H9 (cell line): ENCODE measurements around the gene MICAL2. TPM values are rescaled to one million over a fixed set of nuclear protein-coding genes. Genes with fewer than 3 reads are reported as not detected.

Experiments
- DNase-seq: peaks from one replicate; pipeline ENCODE4 v3.0.0-alpha.2; 2017
- H2AFZ ChIP-seq: one replicate; pipeline ENCODE4 v1.6.1; 2013; ENCODE audit warnings: mild to moderate bottlenecking, low read length, control low read depth, moderate library complexity
- H2AK5ac ChIP-seq: 2 replicates; pipeline ENCODE4 v1.6.1; 2013; ENCODE audit warnings: low read length, control low read depth, mixed read lengths; ENCODE audit not compliant: insufficient read length
- H2BK120ac ChIP-seq: one replicate; pipeline ENCODE4 v1.6.1; 2013; ENCODE audit warnings: low read depth, mild to moderate bottlenecking, low read length, control low read depth, inconsistent platforms; ENCODE audit not compliant: poor library complexity, severe bottlenecking
- H2BK12ac ChIP-seq: 2 replicates; pipeline ENCODE4 v1.6.1; 2013; ENCODE audit warnings: low read length, control low read depth, mixed read lengths, low read depth; ENCODE audit not compliant: insufficient read length
- H2BK15ac ChIP-seq: 2 replicates; pipeline ENCODE4 v1.6.1; 2013; ENCODE audit warnings: low read depth, low read length, control low read depth
- H2BK20ac ChIP-seq: one replicate; pipeline ENCODE4 v1.6.1; 2013; ENCODE audit warnings: low read depth, mild to moderate bottlenecking, low read length, control low read depth, inconsistent platforms; ENCODE audit not compliant: poor library complexity, severe bottlenecking
- H2BK5ac ChIP-seq: 2 replicates; pipeline ENCODE4 v1.6.1; 2013; ENCODE audit warnings: low read length, control low read depth, mixed read lengths; ENCODE audit not compliant: insufficient read length
- H3K14ac ChIP-seq: 2 replicates; pipeline ENCODE4 v1.6.1; 2013; ENCODE audit warnings: low read length, control low read depth; ENCODE audit not compliant: insufficient read depth
- H3K18ac ChIP-seq: 2 replicates; pipeline ENCODE4 v1.6.1; 2013; ENCODE audit warnings: low read depth, mild to moderate bottlenecking, mixed read lengths, low read length, control low read depth; ENCODE audit not compliant: insufficient read length
- H3K23ac ChIP-seq: 2 replicates; pipeline ENCODE4 v1.6.1; 2013; ENCODE audit warnings: low read length, control low read depth, mixed read lengths, low read depth; ENCODE audit not compliant: insufficient read length
- H3K23me2 ChIP-seq: 2 replicates; pipeline ENCODE4 v1.6.1; 2013; ENCODE audit warnings: low read depth, mild to moderate bottlenecking, mixed read lengths, low read length, control low read depth; ENCODE audit not compliant: insufficient read length, poor library complexity, severe bottlenecking
- H3K27ac ChIP-seq: 2 replicates; pipeline ENCODE4 v1.5.1; 2013; ENCODE audit warnings: low read length, control low read depth, mixed read lengths, low read depth; ENCODE audit not compliant: insufficient read length
- H3K27me3 ChIP-seq: 2 replicates; pipeline ENCODE4 v1.6.1; 2013; ENCODE audit warnings: low read length, control low read depth, inconsistent platforms; ENCODE audit not compliant: insufficient read depth
- H3K4ac ChIP-seq: 2 replicates; pipeline ENCODE4 v1.6.1; 2013; ENCODE audit warnings: low read depth, mild to moderate bottlenecking, control low read depth, inconsistent platforms, low read length, moderate library complexity
- H3K4me1 ChIP-seq: 2 replicates; pipeline ENCODE4 v1.6.1; 2013; ENCODE audit warnings: low read length, control low read depth, inconsistent platforms; ENCODE audit not compliant: insufficient read depth
- H3K4me2 ChIP-seq: 2 replicates; pipeline ENCODE4 v1.6.1; 2013; ENCODE audit warnings: low read length, control low read depth, mixed read lengths; ENCODE audit not compliant: insufficient read length, insufficient read depth
- H3K56ac ChIP-seq: 2 replicates; pipeline ENCODE4 v1.6.1; 2013; ENCODE audit warnings: low read depth, mild to moderate bottlenecking, mixed read lengths, low read length, control low read depth; ENCODE audit not compliant: insufficient read length
- H3K79me1 ChIP-seq: 2 replicates; pipeline ENCODE4 v1.6.1; 2013; ENCODE audit warnings: low read depth, mild to moderate bottlenecking, moderate library complexity, low read length, control low read depth, inconsistent platforms; ENCODE audit not compliant: insufficient read depth, poor library complexity, severe bottlenecking
- H3K79me2 ChIP-seq: 2 replicates; pipeline ENCODE4 v1.6.1; 2013; ENCODE audit warnings: low read length, control low read depth, inconsistent platforms; ENCODE audit not compliant: insufficient read depth
- H3K9ac ChIP-seq: 2 replicates; pipeline ENCODE4 v1.6.1; 2013; ENCODE audit warnings: low read length, control low read depth, mixed read lengths; ENCODE audit not compliant: insufficient read length; ENCODE audit errors: extremely low read depth
- H3K9me3 ChIP-seq: one replicate; pipeline ENCODE4 v1.6.1; 2013; ENCODE audit warnings: low read depth, low read length, inconsistent platforms; ENCODE audit not compliant: control insufficient read depth
- H3T11ph ChIP-seq: one replicate; pipeline ENCODE4 v1.6.1; 2013; ENCODE audit warnings: mild to moderate bottlenecking, low read length, control low read depth, inconsistent platforms
- H4K20me1 ChIP-seq: one replicate; pipeline ENCODE4 v1.6.1; 2013; ENCODE audit not compliant: control insufficient read depth, insufficient read length, insufficient read depth
- H4K5ac ChIP-seq: 2 replicates; pipeline ENCODE4 v1.6.1; 2013; ENCODE audit warnings: low read depth, mild to moderate bottlenecking, mixed read lengths, low read length, control low read depth; ENCODE audit not compliant: insufficient read length
- H4K8ac ChIP-seq: replicated peaks from 2 replicates; pipeline ENCODE4 v1.6.1; 2013; ENCODE audit warnings: low read length, control low read depth, mixed read lengths, low read depth; ENCODE audit not compliant: insufficient read length
- H4K91ac ChIP-seq: 2 replicates; pipeline ENCODE4 v1.6.1; 2013; ENCODE audit warnings: low read depth, mild to moderate bottlenecking, moderate library complexity, mixed read lengths, low read length, control low read depth; ENCODE audit not compliant: insufficient read length
- H3K27ac Mint-ChIP-seq, 3 experiments: 2 replicates in 2 of 3; 3 replicates in 1 of 3; pipeline ENCODE4 v1.8.0; 2020 to 2021; ENCODE audit warnings: mixed read lengths in 3 of 3, mild to moderate bottlenecking in 1 of 3, moderate library complexity in 1 of 3
- H3K27me3 Mint-ChIP-seq: 2 replicates; pipeline ENCODE4 v1.8.0; 2021; ENCODE audit warnings: low read depth, mild to moderate bottlenecking, moderate library complexity, mixed read lengths
- H3K36me3 Mint-ChIP-seq, 3 experiments: 2 replicates in 2 of 3; 3 replicates in 1 of 3; pipeline ENCODE4 v1.8.0; 2020 to 2021; ENCODE audit warnings: low read depth in 3 of 3, mixed read lengths in 3 of 3; ENCODE audit not compliant: insufficient read depth in 1 of 3
- H3K4me1 Mint-ChIP-seq, 2 experiments: 2 replicates each; pipeline ENCODE4 v1.8.0; 2020; ENCODE audit warnings: mixed read lengths in 2 of 2
- H3K4me3 Mint-ChIP-seq, 2 experiments: 2 replicates in 1 of 2; 3 replicates in 1 of 2; pipeline ENCODE4 v1.8.0; 2020 to 2021; ENCODE audit warnings: mild to moderate bottlenecking in 2 of 2, mixed read lengths in 2 of 2, moderate library complexity in 1 of 2
- H3K9me3 Mint-ChIP-seq, 2 experiments: 2 replicates in 1 of 2; 3 replicates in 1 of 2; pipeline ENCODE4 v1.8.0; 2020; ENCODE audit warnings: mild to moderate bottlenecking in 2 of 2, mixed read lengths in 2 of 2, moderate library complexity in 1 of 2
- CTCF ChIP-seq: fragments of 200-600 bp; sonication (generic); conservative IDR thresholded peaks from 3 replicates; pipeline ENCODE4 v1.8.0; 2021; ENCODE audit warnings: antibody characterized with exemption, mild to moderate bottlenecking
- WGBS: extraction: QIAGEN DNeasy Blood & Tissue Kit; methylation state at CpG from one replicate; pipeline ENCODE4 v1.1.7; 2013; ENCODE audit warnings: missing lambda C conversion rate, low lambda C conversion rate, mixed read lengths; ENCODE audit not compliant: insufficient read length; ENCODE audit errors: extremely low coverage; 5-methylcytosine and 5-hydroxymethylcytosine counted together
- total RNA-seq: library from RNA; stranded (reverse); gene quantifications from 2 replicates; pipeline ENCODE4 v1.2.1, GENCODE V29; 2021

Gene MICAL2
- total RNA-seq, 1 experiment from 2014 or later, result 4.7 TPM

GRCh38 chr11:12269446-12270214, 159.2 kb downstream of the MICAL2 start:
- Histone ChIP-seq H2BK5ac (no peak overlapping the region), H4K5ac (no peak overlapping the region), H3K9ac (no peak overlapping the region), H2AK5ac (no peak overlapping the region), H2BK15ac (no peak overlapping the region), H3K14ac (no peak overlapping the region), H2BK20ac (no peak overlapping the region), H4K8ac (no peak overlapping the region), H3K56ac (no peak overlapping the region), H3K9me3 (no peaks in the 10 kb centered on the region), H3K23me2 (no peaks in the 10 kb centered on the region), H3K23ac (no peak overlapping the region), H2BK120ac (no peak overlapping the region), H3K79me1 (no peaks in the 10 kb centered on the region), H3K27ac (no peak overlapping the region), H2AFZ (no peak overlapping the region), H3K18ac (no peak overlapping the region), H3K79me2 (no peaks in the 10 kb centered on the region), H3K27me3 (no peaks in the 10 kb centered on the region), H4K20me1 (no peaks in the 10 kb centered on the region), H3K4ac (no peak overlapping the region), H2BK12ac (no peak overlapping the region), H4K91ac (no peak overlapping the region), H3K4me1 (no peaks in the 10 kb centered on the region), H3T11ph (no peak overlapping the region), H3K4me2 (no peak overlapping the region)
- Mint-ChIP-seq H3K27ac (no peak overlapping the region; a peak in 1 of 7 replicates), H3K27me3 (no peaks in the 10 kb centered on the region), H3K4me1 (peaks cover 3 to 12% of the 10 kb centered on the region in 2 experiments), H3K9me3 (no peaks in the 10 kb centered on the region; a peak in 1 of 5 replicates), H3K4me3 (no peak overlapping the region), H3K36me3 (no peaks in the 10 kb centered on the region)
- WGBS, result no CpG with 5 or more reads among the region's 12 CpGs
- no peak for TF ChIP-seq CTCF
- DNase-seq, result no peak
